ENCODE measurements around the gene CCNY. TPM values are rescaled to one million over a fixed set of nuclear protein-coding genes. Genes with fewer than 3 reads are reported as not detected.

The CCNY gene
- total and polyA plus RNA-seq, 2 of the 13 experiments (the other 11 are each of a cell fraction or from before 2014, with no cell fraction given), result 48.2 to 54.7 TPM

GRCh38 chr10:35471435-35471834, 135.1 kb downstream of the CCNY start (continued):
- TF ChIP-seq CEBPZ (IDR thresholded peaks at IDR 0.05; ENCODE audit: low read length) (no peak), ZNF274 (CRISPR knock-in tag; IDR thresholded peaks at IDR 0.05) (no peak), ZBTB8A (CRISPR knock-in tag; IDR thresholded peaks at IDR 0.05; ENCODE audit: borderline replicate concordance, low read depth) (no peak), SIX4 (CRISPR knock-in tag; IDR thresholded peaks at IDR 0.05) (no peak), ZHX1 (CRISPR knock-in tag; IDR thresholded peaks at IDR 0.05; ENCODE audit: low read depth) (no peak), ZNF430 (CRISPR knock-in tag; IDR thresholded peaks at IDR 0.05) (no peak), ZNF614 (CRISPR knock-in tag; IDR thresholded peaks at IDR 0.05; ENCODE audit: borderline replicate concordance) (no peak), ZNF788 (CRISPR knock-in tag; IDR thresholded peaks at IDR 0.05; ENCODE audit: borderline replicate concordance) (no peak), HIVEP1 (CRISPR knock-in tag; IDR thresholded peaks at IDR 0.05) (no peak)
- TF ChIP-seq, protein P1, sequence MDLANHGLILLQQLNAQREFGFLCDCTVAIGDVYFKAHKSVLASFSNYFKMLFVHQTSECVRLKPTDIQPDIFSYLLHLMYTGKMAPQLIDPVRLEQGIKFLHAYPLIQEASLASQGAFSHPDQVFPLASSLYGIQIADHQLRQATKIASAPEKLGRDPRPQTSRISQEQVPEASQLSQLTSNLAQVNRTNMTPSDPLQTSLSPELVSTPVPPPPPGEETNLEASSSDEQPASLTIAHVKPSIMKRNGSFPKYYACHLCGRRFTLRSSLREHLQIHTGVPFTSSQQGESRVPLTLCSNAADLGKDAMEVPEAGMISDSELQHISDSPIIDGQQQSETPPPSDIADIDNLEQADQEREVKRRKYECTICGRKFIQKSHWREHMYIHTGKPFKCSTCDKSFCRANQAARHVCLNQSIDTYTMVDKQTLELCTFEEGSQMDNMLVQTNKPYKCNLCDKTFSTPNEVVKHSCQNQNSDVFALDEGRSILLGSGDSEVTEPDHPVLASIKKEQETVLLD (CRISPR knock-in tag; IDR thresholded peaks at IDR 0.05; ENCODE audit: low read depth), result no peak

All from HepG2 (cell line).